Testis (tissue), 2 donors: ENCODE data around the gene DNAH9.

ENCODE experiments used
- CTCF ChIP-seq, 3 experiments: fragments of 450-650 bp in 2 of 3; fragments of 200-600 bp in 1 of 3; sonication (generic) in 1 of 3; IDR thresholded peaks; one replicate each; pipeline ENCODE4 v1.5.1; 2016 to 2019; ENCODE audit warnings: antibody characterized with exemption in 3 of 3, mild to moderate bottlenecking in 2 of 3, moderate library complexity in 1 of 3
- POLR2A ChIP-seq: fragments of 450-650 bp; IDR thresholded peaks from one replicate; pipeline ENCODE4 v1.6.1; 2017; ENCODE audit warnings: antibody characterized with exemption, mild to moderate bottlenecking, moderate library complexity

DNA sequence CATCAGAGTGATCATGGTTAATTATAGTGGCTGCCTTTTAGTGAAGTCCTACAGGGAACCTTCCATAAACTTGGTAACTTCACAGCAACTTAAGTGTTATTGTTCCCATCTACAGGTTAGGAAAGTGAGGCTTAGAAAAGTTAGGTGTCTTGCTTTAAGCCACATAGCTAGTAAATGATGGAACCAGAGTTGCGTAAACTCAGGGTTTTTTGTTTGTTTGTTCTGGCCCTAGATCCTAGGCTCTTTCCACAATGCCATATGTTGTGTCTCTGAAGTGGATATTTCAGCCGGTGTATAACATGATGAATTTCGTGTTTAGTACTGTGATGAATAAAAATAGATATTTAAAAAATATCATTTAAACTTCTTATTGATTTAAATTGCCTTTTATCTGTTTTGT lies 27.6 kb downstream of the DNAH9 start:
- TF ChIP-seq CTCF (IDR thresholded peaks at IDR 0.05) (no peak), POLR2A (no peak)
